Measurements from ENCODE around the gene THOC7. TPM values are rescaled to one million over a fixed set of nuclear protein-coding genes. Genes with fewer than 3 reads are reported as not detected.

THOC7 gene
- total RNA-seq, 1 donor from 2014 or later, result 28.7 TPM

DNA sequence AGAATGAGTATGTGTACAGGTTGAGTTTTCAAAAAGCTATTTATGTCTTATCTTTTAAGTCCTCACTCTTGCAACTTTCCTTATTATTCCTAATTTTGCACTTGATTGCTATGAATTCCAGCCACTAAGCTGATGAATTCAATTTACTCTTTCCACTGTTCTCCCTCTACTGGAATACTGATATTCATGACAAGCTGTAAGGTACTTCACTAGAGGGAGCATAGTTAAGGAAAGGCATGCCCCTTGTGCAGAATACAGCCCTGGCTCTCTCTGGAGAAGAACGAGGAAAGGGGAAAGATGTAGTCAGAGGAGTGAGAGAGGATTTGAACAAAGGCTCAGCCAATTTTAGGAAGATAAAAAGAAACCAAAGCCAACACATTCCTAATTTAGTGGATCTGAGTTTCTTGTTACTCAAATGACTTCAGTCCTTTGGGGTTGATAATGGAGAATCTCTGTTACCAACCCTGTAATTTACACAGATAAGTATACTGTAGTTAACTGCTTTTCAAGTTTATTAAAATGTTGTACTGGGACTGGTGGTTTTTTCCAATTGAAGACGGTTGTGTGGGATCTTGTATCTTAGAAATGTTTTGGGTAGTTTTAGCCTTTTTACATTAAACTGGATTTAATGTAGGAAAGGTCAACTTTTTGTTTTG, 44.6 kb upstream of the THOC7 start:
- Histone ChIP-seq H3K4me1 (ENCODE audit: control insufficient read depth in 3 of 3, insufficient read depth in 3 of 3, low read length in 3 of 3) (peaks cover 7 to 14% (median 12%) of the 10 kb centered on the region in 3 donors), H3K27me3 (ENCODE audit: control insufficient read depth in 3 of 3, insufficient read depth in 3 of 3, low read length in 3 of 3) (no peaks in the 10 kb centered on the region), H3K9ac (ENCODE audit: low read depth in 1 of 3, low read length in 3 of 3) (no peak overlapping the region), H3K27ac (ENCODE audit: low read depth, low read length) (no peak overlapping the region), H3K36me3 (ENCODE audit: control insufficient read depth in 3 of 3, insufficient read depth in 3 of 3, low read length in 3 of 3) (peaks cover 0 to 6% (median 0%) of the 10 kb centered on the region in 3 donors), H3K4me3 (ENCODE audit: low read length in 3 of 3) (no peak overlapping the region), H3K9me3 (ENCODE audit: control insufficient read depth in 3 of 3, low read length in 3 of 3) (no peaks in the 10 kb centered on the region)

DNA sequence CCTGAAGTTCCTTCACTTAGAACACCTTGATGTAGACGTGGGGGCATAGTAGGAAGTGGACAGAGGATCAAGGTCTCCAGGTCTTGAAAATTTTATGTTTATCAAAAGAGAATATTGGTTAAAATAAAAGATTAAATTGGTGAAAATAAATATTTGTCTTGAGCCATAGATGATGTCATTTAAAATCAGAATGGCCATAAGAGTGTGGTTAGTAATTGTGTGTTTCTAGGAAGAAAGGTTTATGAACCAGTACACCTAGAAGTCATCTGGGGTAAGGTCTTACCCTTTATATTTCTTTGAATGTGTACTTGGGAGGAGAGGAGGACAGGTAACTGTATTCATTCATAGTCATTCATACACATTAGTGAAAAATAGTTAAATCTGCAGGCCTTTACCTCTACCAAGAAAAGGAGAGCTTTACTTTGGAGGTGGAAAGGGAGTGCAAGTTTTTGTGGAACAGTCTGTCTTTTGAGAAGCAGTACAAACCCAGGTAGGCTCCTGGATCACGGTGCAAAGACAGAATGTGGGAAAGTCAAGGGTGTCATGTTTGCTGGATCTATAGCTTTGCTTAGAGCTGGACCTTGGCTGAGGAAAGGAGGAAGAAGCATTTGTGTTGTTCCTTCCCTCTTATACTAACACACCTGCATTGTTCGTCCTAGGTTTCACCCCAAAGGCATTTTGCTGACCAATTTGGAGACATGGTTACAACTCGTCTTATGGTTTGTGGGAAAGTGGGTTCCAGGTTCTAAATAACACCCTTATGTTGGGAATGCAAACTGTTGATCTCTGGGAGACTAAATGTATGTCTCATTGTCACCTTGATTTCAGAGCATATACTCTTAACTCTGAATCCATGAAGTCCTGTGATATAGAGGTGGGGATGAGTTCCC, 42.4 kb upstream of the THOC7 start:
- H3K4me1 ChIP-seq (ENCODE audit: control insufficient read depth in 3 of 3, insufficient read depth in 3 of 3, low read length in 3 of 3), result peaks cover 0 to 4% (median 3%) of the 10 kb centered on the region in 3 donors
- no peak overlapping the region for H3K4me3 ChIP-seq (ENCODE audit: low read length in 3 of 3)
- H3K36me3 ChIP-seq (ENCODE audit: control insufficient read depth in 3 of 3, insufficient read depth in 3 of 3, low read length in 3 of 3), result peaks cover 0 to 6% (median 0%) of the 10 kb centered on the region in 3 donors
- no peaks in the 10 kb centered on the region for H3K27me3 ChIP-seq (ENCODE audit: control insufficient read depth in 3 of 3, insufficient read depth in 3 of 3, low read length in 3 of 3)
- H3K9me3 ChIP-seq (ENCODE audit: control insufficient read depth in 3 of 3, low read length in 3 of 3), result no peaks in the 10 kb centered on the region
- no peak overlapping the region for H3K27ac ChIP-seq (ENCODE audit: low read depth, low read length)
- no peak overlapping the region for H3K9ac ChIP-seq (ENCODE audit: low read depth in 1 of 3, low read length in 3 of 3)

DNA sequence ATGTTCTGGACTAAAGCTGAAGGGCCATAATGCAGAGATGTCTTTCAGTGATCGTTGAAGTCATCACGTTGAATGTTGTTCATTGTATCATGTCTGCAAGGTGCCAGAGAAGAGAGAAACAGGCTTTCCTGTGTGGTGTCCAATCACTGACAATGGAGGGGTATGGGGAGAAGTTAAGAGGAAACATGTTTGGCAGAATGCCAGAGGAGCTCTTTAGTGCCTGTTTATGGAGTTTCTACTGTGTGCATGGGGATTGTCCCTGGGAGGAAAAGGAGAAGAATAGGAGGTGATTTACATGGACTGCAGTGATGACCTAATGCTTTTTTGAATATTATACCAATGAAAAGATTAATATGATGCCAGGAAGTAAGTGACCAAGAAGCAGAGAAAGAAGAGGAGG, 36.9 kb upstream of the THOC7 start:
- Histone ChIP-seq H3K36me3 (ENCODE audit: control insufficient read depth in 3 of 3, insufficient read depth in 3 of 3, low read length in 3 of 3) (peaks cover 3 to 8% (median 4%) of the 10 kb centered on the region in 3 donors), H3K27me3 (ENCODE audit: control insufficient read depth in 3 of 3, insufficient read depth in 3 of 3, low read length in 3 of 3) (no peaks in the 10 kb centered on the region), H3K4me3 (ENCODE audit: low read length in 3 of 3) (no peak overlapping the region), H3K4me1 (ENCODE audit: control insufficient read depth in 3 of 3, insufficient read depth in 3 of 3, low read length in 3 of 3) (peaks cover 0 to 3% (median 3%) of the 10 kb centered on the region in 3 donors), H3K9ac (ENCODE audit: low read depth in 1 of 3, low read length in 3 of 3) (no peak overlapping the region), H3K27ac (ENCODE audit: low read depth, low read length) (no peak overlapping the region), H3K9me3 (ENCODE audit: control insufficient read depth in 3 of 3, low read length in 3 of 3) (no peaks in the 10 kb centered on the region)

DNA sequence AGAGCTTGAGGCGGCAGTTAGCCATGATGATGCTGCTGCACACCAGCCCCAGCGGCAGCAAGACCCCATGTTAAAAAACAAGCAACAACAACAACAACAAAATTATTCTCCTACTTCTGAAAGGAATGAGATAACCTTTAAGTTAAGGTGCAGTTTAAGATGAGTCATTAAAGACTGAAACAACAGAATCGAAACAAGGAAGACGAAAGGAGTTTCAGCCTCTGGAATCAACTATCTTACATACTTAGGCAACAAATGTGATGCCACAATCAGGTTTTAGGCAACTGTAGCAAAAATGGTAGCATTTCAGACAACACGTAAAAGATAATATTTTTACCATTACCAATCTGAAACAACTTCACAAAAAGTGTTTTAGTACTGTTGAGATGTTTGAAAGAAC, 36.4 kb upstream of the THOC7 start:
- H3K27ac ChIP-seq (ENCODE audit: low read depth, low read length), result no peak overlapping the region
- no peak overlapping the region for H3K9ac ChIP-seq (ENCODE audit: low read depth in 1 of 3, low read length in 3 of 3)
- H3K4me3 ChIP-seq (ENCODE audit: low read length in 3 of 3), result no peak overlapping the region
- H3K4me1 ChIP-seq (ENCODE audit: control insufficient read depth in 3 of 3, insufficient read depth in 3 of 3, low read length in 3 of 3), result peaks cover 0 to 3% (median 3%) of the 10 kb centered on the region in 3 donors
- no peaks in the 10 kb centered on the region for H3K27me3 ChIP-seq (ENCODE audit: control insufficient read depth in 3 of 3, insufficient read depth in 3 of 3, low read length in 3 of 3)
- H3K9me3 ChIP-seq (ENCODE audit: control insufficient read depth in 3 of 3, low read length in 3 of 3), result no peaks in the 10 kb centered on the region
- peaks cover 2 to 8% (median 3%) of the 10 kb centered on the region in 3 donors for H3K36me3 ChIP-seq (ENCODE audit: control insufficient read depth in 3 of 3, insufficient read depth in 3 of 3, low read length in 3 of 3)

DNA sequence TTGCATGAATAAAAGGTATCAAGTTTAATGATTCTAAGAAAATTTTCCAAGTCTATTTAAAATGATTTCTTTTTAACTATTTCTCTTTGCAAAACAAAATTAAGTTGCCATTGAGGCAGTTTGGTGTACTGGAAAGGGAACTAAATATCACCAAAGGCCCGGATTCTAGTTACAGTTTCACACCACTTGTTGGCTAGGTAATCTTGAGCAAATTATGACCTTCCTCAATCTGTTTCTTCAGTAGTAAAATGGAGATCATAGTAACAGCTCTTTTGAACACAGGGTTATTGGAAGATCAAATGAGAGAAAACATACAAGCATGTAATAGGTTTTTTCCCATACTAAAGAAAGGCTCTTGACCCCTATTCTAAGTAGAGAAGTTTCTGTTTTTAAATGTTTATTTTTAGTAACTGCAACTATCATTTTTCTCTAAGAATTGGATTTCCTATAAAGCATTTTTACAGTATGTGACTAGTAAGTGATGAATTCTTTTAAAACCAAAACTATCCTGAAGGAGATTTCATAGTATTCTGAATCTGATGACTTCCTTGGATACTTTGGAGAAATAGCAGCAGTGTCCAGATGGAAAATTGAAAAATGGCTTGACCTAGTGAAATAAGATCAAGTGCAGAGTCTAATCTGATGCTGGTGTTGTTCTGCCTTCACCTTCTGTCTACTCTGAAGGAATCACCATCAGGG, 32.9 kb upstream of the THOC7 start:
- Histone ChIP-seq H3K27ac (ENCODE audit: low read depth, low read length) (no peak overlapping the region), H3K9ac (ENCODE audit: low read depth in 1 of 3, low read length in 3 of 3) (no peak overlapping the region)

DNA sequence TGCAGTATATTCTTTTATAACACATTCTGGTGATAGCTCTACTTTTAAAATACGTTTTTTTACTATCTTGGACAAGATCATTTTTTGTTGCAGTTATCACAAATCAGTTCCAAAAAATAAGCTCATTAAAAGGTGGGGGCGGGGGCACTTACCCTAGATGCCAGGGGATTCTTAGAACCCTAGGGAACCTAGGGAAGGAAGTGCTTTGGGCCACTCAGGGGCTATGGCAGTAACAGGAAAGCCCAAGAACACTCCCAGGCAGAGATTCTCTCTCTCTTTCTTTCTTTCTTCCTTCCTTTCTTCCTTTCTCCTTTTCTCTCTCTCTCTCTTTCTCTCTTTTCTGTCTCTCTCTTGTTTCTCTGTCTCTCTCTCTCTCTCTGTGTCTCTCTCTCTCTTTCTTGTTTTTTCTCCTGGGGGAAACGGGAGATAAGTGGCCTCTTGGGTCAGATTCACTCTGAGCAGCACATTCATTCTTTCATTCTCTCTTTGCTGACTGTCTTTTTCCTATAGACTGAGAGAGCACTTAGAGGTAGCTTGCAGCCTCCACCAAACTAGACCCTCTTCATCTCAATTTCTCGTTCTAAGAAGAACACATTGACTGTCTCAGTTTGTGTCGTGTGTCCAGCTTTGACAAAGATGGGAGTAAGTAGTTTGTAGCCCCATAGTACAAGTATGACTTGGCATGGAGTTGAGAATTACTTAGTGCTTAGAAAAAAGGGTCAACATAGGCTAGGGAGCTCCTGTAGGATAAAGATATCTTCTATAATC, 32.0 kb upstream of the THOC7 start:
- H3K9ac ChIP-seq (ENCODE audit: low read depth in 1 of 3, low read length in 3 of 3), result no peak overlapping the region
- no peaks in the 10 kb centered on the region for H3K9me3 ChIP-seq (ENCODE audit: control insufficient read depth in 3 of 3, low read length in 3 of 3)
- H3K4me3 ChIP-seq (ENCODE audit: low read length in 3 of 3), result no peak overlapping the region
- no peaks in the 10 kb centered on the region for H3K27me3 ChIP-seq (ENCODE audit: control insufficient read depth in 3 of 3, insufficient read depth in 3 of 3, low read length in 3 of 3)
- H3K4me1 ChIP-seq (ENCODE audit: control insufficient read depth in 3 of 3, insufficient read depth in 3 of 3, low read length in 3 of 3), result peaks cover 0 to 7% (median 3%) of the 10 kb centered on the region in 3 donors
- H3K36me3 ChIP-seq (ENCODE audit: control insufficient read depth in 3 of 3, insufficient read depth in 3 of 3, low read length in 3 of 3), result peaks cover 0 to 10% (median 3%) of the 10 kb centered on the region in 3 donors
- no peak overlapping the region for H3K27ac ChIP-seq (ENCODE audit: low read depth, low read length)

More for the DNA sequence above, 32.9 kb upstream of the THOC7 start:
- Histone ChIP-seq H3K4me1 (ENCODE audit: control insufficient read depth in 3 of 3, insufficient read depth in 3 of 3, low read length in 3 of 3) (peaks cover 0 to 7% (median 3%) of the 10 kb centered on the region in 3 donors), H3K9me3 (ENCODE audit: control insufficient read depth in 3 of 3, low read length in 3 of 3) (no peaks in the 10 kb centered on the region), H3K4me3 (ENCODE audit: low read length in 3 of 3) (no peak overlapping the region), H3K27me3 (ENCODE audit: control insufficient read depth in 3 of 3, insufficient read depth in 3 of 3, low read length in 3 of 3) (no peaks in the 10 kb centered on the region), H3K36me3 (ENCODE audit: control insufficient read depth in 3 of 3, insufficient read depth in 3 of 3, low read length in 3 of 3) (peaks cover 0 to 10% (median 3%) of the 10 kb centered on the region in 3 donors)

DNA sequence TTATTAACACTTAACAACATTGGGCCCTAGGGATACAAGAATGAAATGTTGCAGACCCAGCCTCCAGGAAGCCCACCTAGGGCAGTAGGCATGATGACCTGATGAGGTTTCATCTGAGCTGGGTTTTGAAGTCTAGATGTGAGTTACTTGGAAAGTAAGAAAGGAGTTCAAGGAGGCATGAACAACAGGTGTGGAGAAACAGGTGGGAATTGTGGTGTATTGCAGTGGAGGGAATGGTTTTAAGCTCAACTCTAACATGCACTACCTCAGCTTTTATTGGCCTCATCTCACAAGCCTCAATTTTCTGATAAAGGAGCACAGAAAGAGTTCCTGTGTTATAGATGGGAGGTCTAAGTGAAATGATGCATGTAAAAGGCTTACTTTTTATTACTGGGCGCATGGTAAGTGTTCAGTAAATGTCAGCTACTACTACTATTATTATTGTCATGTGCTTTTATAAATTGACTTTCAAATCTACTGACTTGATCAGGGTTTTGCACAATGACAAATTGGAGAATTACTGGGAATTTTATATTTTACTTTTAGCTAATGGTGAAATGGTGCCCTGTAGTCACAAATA, 29.3 kb upstream of the THOC7 start:
- no peaks in the 10 kb centered on the region for H3K9me3 ChIP-seq (ENCODE audit: control insufficient read depth in 3 of 3, low read length in 3 of 3)
- H3K27ac ChIP-seq (ENCODE audit: low read depth, low read length), result no peak overlapping the region
- no peak overlapping the region for H3K9ac ChIP-seq (ENCODE audit: low read depth in 1 of 3, low read length in 3 of 3)
- H3K36me3 ChIP-seq (ENCODE audit: control insufficient read depth in 3 of 3, insufficient read depth in 3 of 3, low read length in 3 of 3), result peaks cover 0 to 2% (median 0%) of the 10 kb centered on the region in 3 donors
- H3K4me3 ChIP-seq (ENCODE audit: low read length in 3 of 3), result no peak overlapping the region
- no peaks in the 10 kb centered on the region for H3K27me3 ChIP-seq (ENCODE audit: control insufficient read depth in 3 of 3, insufficient read depth in 3 of 3, low read length in 3 of 3)
- H3K4me1 ChIP-seq (ENCODE audit: control insufficient read depth in 3 of 3, insufficient read depth in 3 of 3, low read length in 3 of 3), result peaks cover 0 to 13% (median 3%) of the 10 kb centered on the region in 3 donors

DNA sequence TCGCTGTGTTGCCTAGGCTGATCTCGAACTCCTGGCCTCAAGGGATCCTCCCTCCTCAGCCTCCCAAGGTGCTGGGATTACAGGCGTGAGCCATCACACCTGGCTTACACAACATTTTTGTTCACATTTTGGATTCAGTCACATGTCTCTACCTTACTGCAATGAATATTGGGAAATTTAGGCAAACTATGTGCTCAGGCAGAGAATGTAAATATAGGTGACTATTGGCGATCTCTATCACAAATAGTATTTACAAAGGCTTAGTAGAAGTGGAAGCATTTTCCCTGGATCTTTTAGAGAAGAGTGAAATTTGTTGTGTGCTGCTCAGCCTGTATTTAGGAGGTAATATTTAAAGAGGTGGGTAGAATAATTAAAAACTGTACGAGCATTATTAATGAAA, 27.9 kb upstream of the THOC7 start:
- Histone ChIP-seq H3K27ac (ENCODE audit: low read depth, low read length) (no peak overlapping the region), H3K36me3 (ENCODE audit: control insufficient read depth in 3 of 3, insufficient read depth in 3 of 3, low read length in 3 of 3) (peaks cover 0 to 2% (median 0%) of the 10 kb centered on the region in 3 donors), H3K9ac (ENCODE audit: low read depth in 1 of 3, low read length in 3 of 3) (no peak overlapping the region), H3K27me3 (ENCODE audit: control insufficient read depth in 3 of 3, insufficient read depth in 3 of 3, low read length in 3 of 3) (no peaks in the 10 kb centered on the region), H3K4me1 (ENCODE audit: control insufficient read depth in 3 of 3, insufficient read depth in 3 of 3, low read length in 3 of 3) (peaks cover 5 to 18% (median 9%) of the 10 kb centered on the region in 3 donors), H3K4me3 (ENCODE audit: low read length in 3 of 3) (no peak overlapping the region), H3K9me3 (ENCODE audit: control insufficient read depth in 3 of 3, low read length in 3 of 3) (no peaks in the 10 kb centered on the region)

DNA sequence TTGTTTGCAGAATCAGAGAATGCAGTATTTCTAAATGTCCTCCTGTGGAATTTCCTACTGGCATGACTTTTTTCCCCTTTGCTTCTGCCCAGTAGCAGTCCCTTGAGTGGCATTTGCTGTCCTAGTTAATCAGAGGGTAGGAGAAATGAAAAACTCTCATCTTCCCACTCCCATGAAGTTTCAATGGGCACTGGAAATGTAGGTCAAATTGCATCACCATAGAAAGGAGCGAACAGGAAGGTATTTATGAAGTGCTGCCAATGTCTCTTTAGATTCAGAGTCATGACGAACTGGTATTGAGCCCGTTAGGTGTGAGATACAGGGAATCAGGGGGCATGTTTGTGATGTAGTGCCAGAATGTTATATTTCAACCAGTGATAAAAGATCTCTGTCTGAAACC, 23.3 kb upstream of the THOC7 start:
- H3K4me3 ChIP-seq (ENCODE audit: low read length in 3 of 3), result no peak overlapping the region
- no peak overlapping the region for H3K27ac ChIP-seq (ENCODE audit: low read depth, low read length)
- no peaks in the 10 kb centered on the region for H3K9me3 ChIP-seq (ENCODE audit: control insufficient read depth in 3 of 3, low read length in 3 of 3)
- H3K27me3 ChIP-seq (ENCODE audit: control insufficient read depth in 3 of 3, insufficient read depth in 3 of 3, low read length in 3 of 3), result no peaks in the 10 kb centered on the region
- peaks cover 5 to 13% (median 8%) of the 10 kb centered on the region in 3 donors for H3K4me1 ChIP-seq (ENCODE audit: control insufficient read depth in 3 of 3, insufficient read depth in 3 of 3, low read length in 3 of 3)
- H3K36me3 ChIP-seq (ENCODE audit: control insufficient read depth in 3 of 3, insufficient read depth in 3 of 3, low read length in 3 of 3), result peaks cover 0 to under 1% (median 0%) of the 10 kb centered on the region in 3 donors
- peak overlapping the region in 1 of 3 donors; percentile 14 for H3K9ac ChIP-seq (ENCODE audit: low read depth in 1 of 3, low read length in 3 of 3)

Data from skeletal muscle tissue (tissue), 4 donors.